Stomach (tissue), 4 donors: ENCODE measurements around the gene APLN.

Experiments used
- EP300 ChIP-seq: sonication (generic); formaldehyde crosslinking; IDR thresholded peaks from one replicate; pipeline ENCODE4 v1.6.1; 2017; ENCODE audit warnings: antibody characterized with exemption
- POLR2A ChIP-seq, 4 donors: fragments of 450-650 bp; IDR thresholded peaks; one replicate each; pipeline ENCODE4 v1.6.1; 2016; ENCODE audit warnings: antibody characterized with exemption in 4 of 4, control low read depth in 2 of 4, mild to moderate bottlenecking in 1 of 4, moderate library complexity in 1 of 4
- POLR2AphosphoS5 ChIP-seq, 3 donors: sonication (generic); formaldehyde crosslinking; IDR thresholded peaks; one replicate each; pipeline ENCODE4 v1.6.1; 2016; ENCODE audit warnings: antibody characterized with exemption in 3 of 3
- TF ChIP-seq, protein P1 (sequence below), 7 experiments: fragments of 450-650 bp in 4 of 7; fragments of 200-600 bp in 3 of 7; sonication (generic) in 3 of 7; IDR thresholded peaks; one replicate each; pipeline ENCODE4 v1.5.1; 2016 to 2019; ENCODE audit warnings: antibody characterized with exemption in 7 of 7, control low read depth in 2 of 7, mild to moderate bottlenecking in 1 of 7

DNA sequence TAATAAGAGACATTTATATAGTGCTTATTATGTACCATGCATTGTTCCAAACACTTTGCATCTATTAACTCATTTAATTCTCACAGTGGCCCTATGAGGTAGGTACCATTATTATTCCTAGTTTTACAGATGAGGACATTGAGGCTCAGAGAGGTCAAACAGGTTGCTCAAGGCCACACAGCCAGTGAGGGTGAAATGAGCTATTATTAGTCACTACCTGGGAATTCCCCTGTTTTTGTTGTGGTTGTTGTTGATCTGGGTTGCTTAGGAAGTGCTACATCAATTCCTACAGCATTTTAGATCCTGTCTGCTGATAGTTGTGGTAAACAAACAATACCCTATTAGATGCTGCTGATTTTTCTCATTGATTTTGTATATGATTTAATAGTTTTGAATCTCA, 41.2 kb downstream of the APLN start:
- TF ChIP-seq, protein P1, sequence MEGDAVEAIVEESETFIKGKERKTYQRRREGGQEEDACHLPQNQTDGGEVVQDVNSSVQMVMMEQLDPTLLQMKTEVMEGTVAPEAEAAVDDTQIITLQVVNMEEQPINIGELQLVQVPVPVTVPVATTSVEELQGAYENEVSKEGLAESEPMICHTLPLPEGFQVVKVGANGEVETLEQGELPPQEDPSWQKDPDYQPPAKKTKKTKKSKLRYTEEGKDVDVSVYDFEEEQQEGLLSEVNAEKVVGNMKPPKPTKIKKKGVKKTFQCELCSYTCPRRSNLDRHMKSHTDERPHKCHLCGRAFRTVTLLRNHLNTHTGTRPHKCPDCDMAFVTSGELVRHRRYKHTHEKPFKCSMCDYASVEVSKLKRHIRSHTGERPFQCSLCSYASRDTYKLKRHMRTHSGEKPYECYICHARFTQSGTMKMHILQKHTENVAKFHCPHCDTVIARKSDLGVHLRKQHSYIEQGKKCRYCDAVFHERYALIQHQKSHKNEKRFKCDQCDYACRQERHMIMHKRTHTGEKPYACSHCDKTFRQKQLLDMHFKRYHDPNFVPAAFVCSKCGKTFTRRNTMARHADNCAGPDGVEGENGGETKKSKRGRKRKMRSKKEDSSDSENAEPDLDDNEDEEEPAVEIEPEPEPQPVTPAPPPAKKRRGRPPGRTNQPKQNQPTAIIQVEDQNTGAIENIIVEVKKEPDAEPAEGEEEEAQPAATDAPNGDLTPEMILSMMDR (IDR thresholded peaks at IDR 0.05) = no peak
- TF ChIP-seq POLR2A (IDR thresholded peaks at IDR 0.05) (no peak), POLR2AphosphoS5 (IDR thresholded peaks at IDR 0.05) (no peak), EP300 (no peak)
